MM.1S (cell line): Measurements from ENCODE around the gene DUXB.

ENCODE experiments used
- EZH2phosphoT487 ChIP-seq: fragments of 300-600 bp; sonication (generic); IDR thresholded peaks from 2 replicates; pipeline ENCODE4 v1.6.1; 2018; ENCODE audit warnings: antibody characterized with exemption, low read length
- TF ChIP-seq, protein P1 (sequence below): fragments of 300-600 bp; sonication (generic); IDR thresholded peaks from 2 replicates; pipeline ENCODE4 v1.5.1; 2016; ENCODE audit warnings: antibody characterized with exemption, low read length, mixed read lengths

DNA sequence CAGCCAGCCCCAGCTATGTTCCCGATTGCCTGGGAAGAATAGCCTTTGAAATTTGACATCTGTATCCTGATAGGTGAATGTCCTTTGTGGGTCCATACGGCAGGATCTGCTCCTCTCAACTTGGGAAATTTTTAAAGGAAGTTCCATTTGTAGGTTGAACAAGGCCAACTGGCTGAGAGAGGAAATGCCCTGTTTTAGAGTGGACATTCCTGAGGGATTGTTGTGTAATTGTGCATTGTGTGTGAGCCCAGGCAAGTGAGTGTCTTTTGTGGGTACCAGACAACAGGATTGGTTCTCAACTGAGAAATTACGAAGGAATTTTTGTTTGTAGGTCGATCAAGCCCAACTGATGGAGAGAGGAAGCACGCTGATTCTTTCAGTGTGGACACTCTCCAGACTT, 21.9 kb downstream of the DUXB start:
- TF ChIP-seq, protein P1, sequence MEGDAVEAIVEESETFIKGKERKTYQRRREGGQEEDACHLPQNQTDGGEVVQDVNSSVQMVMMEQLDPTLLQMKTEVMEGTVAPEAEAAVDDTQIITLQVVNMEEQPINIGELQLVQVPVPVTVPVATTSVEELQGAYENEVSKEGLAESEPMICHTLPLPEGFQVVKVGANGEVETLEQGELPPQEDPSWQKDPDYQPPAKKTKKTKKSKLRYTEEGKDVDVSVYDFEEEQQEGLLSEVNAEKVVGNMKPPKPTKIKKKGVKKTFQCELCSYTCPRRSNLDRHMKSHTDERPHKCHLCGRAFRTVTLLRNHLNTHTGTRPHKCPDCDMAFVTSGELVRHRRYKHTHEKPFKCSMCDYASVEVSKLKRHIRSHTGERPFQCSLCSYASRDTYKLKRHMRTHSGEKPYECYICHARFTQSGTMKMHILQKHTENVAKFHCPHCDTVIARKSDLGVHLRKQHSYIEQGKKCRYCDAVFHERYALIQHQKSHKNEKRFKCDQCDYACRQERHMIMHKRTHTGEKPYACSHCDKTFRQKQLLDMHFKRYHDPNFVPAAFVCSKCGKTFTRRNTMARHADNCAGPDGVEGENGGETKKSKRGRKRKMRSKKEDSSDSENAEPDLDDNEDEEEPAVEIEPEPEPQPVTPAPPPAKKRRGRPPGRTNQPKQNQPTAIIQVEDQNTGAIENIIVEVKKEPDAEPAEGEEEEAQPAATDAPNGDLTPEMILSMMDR: no peak
- TF ChIP-seq EZH2phosphoT487: no peak
